WI38 (cell line): ENCODE measurements around the gene ABHD12.

ENCODE experiments used
- H3K4me3 ChIP-seq: 2 replicates; pipeline ENCODE4 v1.5.1; 2011; ENCODE audit warnings: low read depth, mild to moderate bottlenecking, control low read depth, low read length
- CTCF ChIP-seq: IDR thresholded peaks from 2 replicates; pipeline ENCODE4 v1.5.1; 2012; ENCODE audit warnings: low read depth, mild to moderate bottlenecking, control low read depth, low read length

ABHD12 gene

GRCh38 chr20:25361287-25361683 is 29.4 kb downstream of the ABHD12 start:
- no peak overlapping the region for H3K4me3 ChIP-seq
- no peak for TF ChIP-seq CTCF

GRCh38 chr20:25360631-25361286 is 29.9 kb downstream of the ABHD12 start:
- no peak overlapping the region for H3K4me3 ChIP-seq
- no peak for TF ChIP-seq CTCF

- H3K4me3 ChIP-seq, result no peak overlapping the region
- no peak for TF ChIP-seq CTCF
Measured at GRCh38 chr20:25356271-25356933, 34.2 kb downstream of the ABHD12 start.

- H3K4me3 ChIP-seq, result no peak overlapping the region
Measured at GRCh38 chr20:25355866-25356265, 34.8 kb downstream of the ABHD12 start.

GRCh38 chr20:25355011-25355595 is 35.5 kb downstream of the ABHD12 start:
- H3K4me3 ChIP-seq, result no peak overlapping the region
- no peak for TF ChIP-seq CTCF

More at GRCh38 chr20:25355866-25356265, 34.8 kb downstream of the ABHD12 start:
- no peak for TF ChIP-seq CTCF

- no peak overlapping the region for H3K4me3 ChIP-seq
- no peak for TF ChIP-seq CTCF
Measured at GRCh38 chr20:25353747-25354705, 36.6 kb downstream of the ABHD12 start.
